DMS79 (cell line): ENCODE results near the gene MFSD6L.

Experiments used
- DNase-seq: peaks from one replicate; lab custom pipeline; 2025; lab: John Stamatoyannopoulos, UW

MFSD6L gene

GRCh38 chr17:8798846-8799569 is at the start of gene MFSD6L:
TSS of gene MFSD6L (minus strand) at chr17:8799365. CDS start at chr17:8799120, 245 bp downstream.
- DNase-seq: no peak

GRCh38 chr17:8847891-8848290 is 48.7 kb upstream of the MFSD6L start:
- DNase-seq: no peak

GRCh38 chr17:8846768-8847211 is 47.6 kb upstream of the MFSD6L start:
- DNase-seq: no peak

- DNase-seq: no peak
Measured at GRCh38 chr17:8844229-8845218, 45.4 kb upstream of the MFSD6L start.

GRCh38 chr17:8843344-8843743 is 44.2 kb upstream of the MFSD6L start:
- DNase-seq: no peak

GRCh38 chr17:8841844-8842243 is 42.7 kb upstream of the MFSD6L start:
- DNase-seq: no peak

GRCh38 chr17:8839410-8839935 is 40.3 kb upstream of the MFSD6L start:
- DNase-seq: no peak

GRCh38 chr17:8838551-8839095 is 39.5 kb upstream of the MFSD6L start:
- DNase-seq: no peak

GRCh38 chr17:8837563-8838075 is 38.5 kb upstream of the MFSD6L start:
- no peak for DNase-seq

GRCh38 chr17:8836821-8837562 is 37.8 kb upstream of the MFSD6L start:
- no peak for DNase-seq

- DNase-seq: no peak
Measured at GRCh38 chr17:8835631-8836364, 36.6 kb upstream of the MFSD6L start.

- no peak for DNase-seq
Measured at GRCh38 chr17:8835106-8835505, 35.9 kb upstream of the MFSD6L start.

- no peak for DNase-seq
Measured at GRCh38 chr17:8832711-8833352, 33.7 kb upstream of the MFSD6L start.

GRCh38 chr17:8831234-8831849 is 32.2 kb upstream of the MFSD6L start:
- no peak for DNase-seq

- no peak for DNase-seq
Measured at GRCh38 chr17:8830141-8830540, 31.0 kb upstream of the MFSD6L start.

- DNase-seq: no peak
Measured at GRCh38 chr17:8829036-8829941, 30.1 kb upstream of the MFSD6L start.

- no peak for DNase-seq
Measured at GRCh38 chr17:8828517-8828875, 29.3 kb upstream of the MFSD6L start.

- no peak for DNase-seq
Measured at GRCh38 chr17:8826808-8827435, 27.8 kb upstream of the MFSD6L start.
